ENCODE measurements around the gene PROZ.

The PROZ gene

DNA sequence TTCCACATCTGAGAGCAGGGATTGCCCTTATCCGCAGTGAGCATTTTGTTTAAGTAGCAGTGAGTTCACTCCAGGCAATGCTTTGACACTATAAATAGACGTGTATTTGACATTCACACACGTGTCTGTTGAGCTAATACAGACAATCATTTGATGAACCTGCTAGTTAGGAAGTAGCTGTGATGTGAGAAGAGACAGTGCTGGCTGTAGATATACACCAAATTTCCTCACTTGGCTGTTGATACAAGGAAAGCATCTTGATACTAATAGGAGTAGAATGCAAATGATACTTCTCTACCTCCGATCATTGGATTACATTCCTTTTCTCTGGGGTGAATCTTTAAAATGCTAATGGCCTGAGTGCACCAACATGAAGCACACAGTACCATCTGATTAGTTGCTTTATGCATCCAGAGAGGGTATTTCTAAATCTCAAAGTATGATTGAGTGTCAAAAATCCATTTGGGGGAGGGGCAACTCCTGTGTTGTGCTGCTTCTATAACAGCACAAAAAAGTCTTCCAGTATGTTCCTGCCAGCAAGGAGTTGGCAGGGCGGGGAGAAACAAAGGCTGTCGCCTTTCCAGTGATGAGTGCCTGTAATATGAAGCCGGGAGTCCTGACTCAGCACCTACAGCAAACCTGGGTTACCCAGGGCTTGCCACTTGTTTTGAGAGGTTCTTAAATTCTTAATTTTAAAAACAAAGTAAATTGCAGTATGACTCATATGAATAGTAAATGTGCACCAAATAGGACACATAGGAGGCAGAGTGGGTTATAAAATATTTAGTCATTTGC, 58.0 kb downstream of the PROZ start:
- DNase-seq: peak; percentile 20 to 56
- no peak for TF ChIP-seq GATA1 (IDR thresholded peaks at IDR 0.05; ENCODE audit: low read depth, low read length)
- TF ChIP-seq POLR2A (IDR thresholded peaks at IDR 0.05; ENCODE audit: low read length): no peak

DNA sequence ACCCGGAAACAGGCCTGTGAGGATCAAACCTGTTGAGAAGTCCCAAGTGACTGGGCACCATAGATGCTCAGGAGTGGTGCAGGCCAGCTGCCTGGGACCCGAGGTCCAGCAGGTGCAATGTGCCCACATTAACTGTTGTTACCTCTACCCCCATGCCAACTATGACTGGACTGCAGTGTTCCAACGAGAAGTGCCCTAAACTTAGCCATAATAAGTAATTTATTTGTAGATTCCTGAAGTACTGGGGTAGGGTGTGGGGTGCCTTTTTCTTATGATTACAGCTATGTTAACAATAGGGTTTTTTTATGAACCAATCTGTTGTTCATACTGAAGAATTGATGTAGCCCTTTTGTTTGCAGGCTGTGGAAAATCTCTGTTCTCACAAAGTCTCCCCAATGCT, 60.1 kb downstream of the PROZ start:
- no peak for DNase-seq
- TF ChIP-seq POLR2A (IDR thresholded peaks at IDR 0.05; ENCODE audit: low read length): no peak
- no peak for TF ChIP-seq GATA1 (IDR thresholded peaks at IDR 0.05; ENCODE audit: low read depth, low read length)

DNA sequence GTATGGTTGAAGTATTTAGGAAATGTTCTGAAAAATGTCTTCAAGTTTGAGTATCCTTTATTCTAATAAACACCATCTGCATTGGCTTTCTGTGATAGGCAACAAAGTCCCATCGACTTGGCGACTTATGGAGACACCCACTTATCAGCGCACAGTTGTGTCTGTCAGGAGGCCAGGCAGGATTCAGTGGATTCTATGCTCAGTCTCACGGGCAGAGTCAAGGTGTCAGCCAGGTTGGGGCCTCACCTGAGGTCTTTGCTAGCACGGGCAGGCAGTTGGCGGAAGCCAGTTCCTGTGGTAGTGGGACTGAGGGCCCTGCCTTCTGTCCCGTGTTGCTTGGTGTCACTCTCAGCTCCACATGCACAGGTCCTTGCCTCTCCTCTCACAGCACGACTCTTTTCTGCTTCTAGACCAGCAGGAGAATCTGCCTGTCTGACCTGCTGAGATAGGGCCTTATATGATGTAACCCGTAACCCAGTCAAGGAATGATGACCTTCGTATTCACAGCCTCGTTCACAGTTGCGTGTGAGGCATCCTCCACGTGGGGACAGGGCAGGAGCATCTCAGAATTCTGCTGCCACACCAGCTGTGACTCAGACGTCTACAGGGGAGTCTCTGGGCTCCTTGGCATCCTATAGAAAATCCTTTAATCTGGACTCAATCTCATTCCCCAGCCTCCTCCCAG, 61.0 kb downstream of the PROZ start:
- TF ChIP-seq POLR2A (IDR thresholded peaks at IDR 0.05; ENCODE audit: low read length) (no peak), GATA1 (IDR thresholded peaks at IDR 0.05; ENCODE audit: low read depth, low read length) (no peak)
- DNase-seq: peak; percentile 87 to 88

DNA sequence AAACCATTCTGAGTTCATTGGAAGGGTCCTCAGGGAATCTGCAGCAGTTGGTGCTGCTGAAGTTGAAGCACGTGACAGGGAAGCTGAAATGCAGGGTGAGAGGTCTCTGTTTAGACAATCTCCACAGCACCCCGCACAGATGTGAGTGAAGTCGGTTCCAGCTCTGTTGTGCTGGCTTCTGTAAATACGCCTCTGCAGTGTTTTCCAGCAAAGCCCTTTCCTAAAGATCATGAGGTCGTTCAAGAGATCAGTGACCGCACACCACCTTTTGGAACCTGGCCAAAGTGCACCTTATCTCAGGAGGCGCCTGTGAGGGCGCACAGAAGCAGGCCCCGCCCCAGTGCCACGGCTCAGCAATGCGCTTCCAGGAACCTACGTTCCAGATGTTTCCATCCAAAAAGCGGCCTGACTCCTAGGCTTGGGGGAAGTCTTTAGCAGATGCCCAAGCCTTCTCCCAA, 61.7 kb downstream of the PROZ start:
- peak; percentile 96 to 97 for DNase-seq
- TF ChIP-seq GATA1 (IDR thresholded peaks at IDR 0.05; ENCODE audit: low read depth, low read length) (no peak), POLR2A (IDR thresholded peaks at IDR 0.05; ENCODE audit: low read length) (no peak)

DNA sequence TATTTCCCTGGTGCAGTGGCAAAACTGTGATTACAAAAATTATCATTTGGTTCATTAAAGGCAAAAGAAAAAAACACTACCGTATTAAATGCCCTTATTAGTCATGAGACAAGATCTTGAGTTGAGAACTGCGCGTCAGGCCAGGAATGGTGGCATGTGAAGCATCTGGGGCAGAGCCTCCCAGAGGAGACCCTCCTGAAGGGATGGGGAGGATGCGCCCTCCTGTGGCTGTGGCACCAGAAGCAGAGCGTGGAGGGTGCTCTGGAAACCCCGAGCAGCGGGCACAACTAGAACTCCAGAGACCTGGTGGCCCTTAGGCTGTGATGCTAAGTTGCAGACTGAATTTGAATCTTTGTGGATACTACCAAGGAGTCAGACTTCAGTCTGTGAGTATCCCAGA, 62.4 kb downstream of the PROZ start:
- peak; percentile 30 to 51 for DNase-seq
- no peak for TF ChIP-seq GATA1 (IDR thresholded peaks at IDR 0.05; ENCODE audit: low read depth, low read length)
- no peak for TF ChIP-seq POLR2A (IDR thresholded peaks at IDR 0.05; ENCODE audit: low read length)
